ENCODE measurements around the gene NINL. TPM values are rescaled to one million over a fixed set of nuclear protein-coding genes. Genes with fewer than 3 reads are reported as not detected.

The NINL gene
- total RNA-seq, 4 donors from 2014 or later = 3.1 to 9.7 (median 5.7) TPM

- Histone ChIP-seq H3K27me3 (no peaks in the 10 kb centered on the region), H3K27ac (no peak overlapping the region), H3K9me3 (no peaks in the 10 kb centered on the region), H3K4me1 (no peaks in the 10 kb centered on the region), H3K4me3 (no peak overlapping the region), H3K36me3 (no peaks in the 10 kb centered on the region)
- in situ Hi-C loops (cut with MboI; ENCODE audit: low pct_ligation_motif_present in 1 of 4, low pct_unique_long_range_greater_than_20kb in 1 of 4, low sequenced_read_pairs in 3 of 4) (loop anchor here in 1 of 4 donors (25.0 kb wide), 1 partner anchor 91 kb away; no protein-coding TSS in a partner anchor), intact Hi-C loops (cut with DNase I; ENCODE audit: low total_unique reads) (no loop called here)
- 83 to 94% methylated on average over 3 to 7 of the region's 7 CpGs for WGBS, 2 donors (ENCODE audit: low coverage in 1 of 2)
- no peak for DNase-seq
- TF ChIP-seq POLR2AphosphoS5 (IDR thresholded peaks at IDR 0.05) = no peak
- TF ChIP-seq, protein P1, sequence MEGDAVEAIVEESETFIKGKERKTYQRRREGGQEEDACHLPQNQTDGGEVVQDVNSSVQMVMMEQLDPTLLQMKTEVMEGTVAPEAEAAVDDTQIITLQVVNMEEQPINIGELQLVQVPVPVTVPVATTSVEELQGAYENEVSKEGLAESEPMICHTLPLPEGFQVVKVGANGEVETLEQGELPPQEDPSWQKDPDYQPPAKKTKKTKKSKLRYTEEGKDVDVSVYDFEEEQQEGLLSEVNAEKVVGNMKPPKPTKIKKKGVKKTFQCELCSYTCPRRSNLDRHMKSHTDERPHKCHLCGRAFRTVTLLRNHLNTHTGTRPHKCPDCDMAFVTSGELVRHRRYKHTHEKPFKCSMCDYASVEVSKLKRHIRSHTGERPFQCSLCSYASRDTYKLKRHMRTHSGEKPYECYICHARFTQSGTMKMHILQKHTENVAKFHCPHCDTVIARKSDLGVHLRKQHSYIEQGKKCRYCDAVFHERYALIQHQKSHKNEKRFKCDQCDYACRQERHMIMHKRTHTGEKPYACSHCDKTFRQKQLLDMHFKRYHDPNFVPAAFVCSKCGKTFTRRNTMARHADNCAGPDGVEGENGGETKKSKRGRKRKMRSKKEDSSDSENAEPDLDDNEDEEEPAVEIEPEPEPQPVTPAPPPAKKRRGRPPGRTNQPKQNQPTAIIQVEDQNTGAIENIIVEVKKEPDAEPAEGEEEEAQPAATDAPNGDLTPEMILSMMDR (IDR thresholded peaks at IDR 0.05) = no peak
- no peak for TF ChIP-seq EP300 (IDR thresholded peaks at IDR 0.05; ENCODE audit: low read depth)
- no peak for TF ChIP-seq POLR2A (IDR thresholded peaks at IDR 0.05)
These were observed 114.3 kb downstream of the NINL start for GRCh38 chr20:25471020-25471419.

DNA sequence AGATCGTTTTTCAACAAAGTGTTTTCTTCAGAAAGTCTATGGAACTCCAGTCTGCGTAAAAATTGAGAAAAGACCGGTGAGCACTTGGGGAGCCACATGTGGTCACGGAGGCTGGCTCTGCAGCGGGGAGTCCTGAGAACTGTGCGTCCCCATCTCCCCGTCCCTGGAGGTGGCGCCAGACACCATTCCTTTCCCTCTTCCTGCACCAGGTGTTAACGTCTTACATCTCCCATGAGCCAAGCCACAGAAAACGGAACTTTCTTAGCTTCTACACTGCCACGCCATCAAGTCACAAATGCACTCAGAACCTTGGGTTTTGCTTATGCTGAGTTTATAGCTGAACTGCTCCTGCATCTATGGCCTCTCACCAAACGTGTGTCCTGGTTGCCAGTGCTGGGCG, 115.3 kb downstream of the NINL start:
- H3K9me3 ChIP-seq = no peaks in the 10 kb centered on the region
- H3K27me3 ChIP-seq = no peaks in the 10 kb centered on the region
- no peak overlapping the region for H3K4me3 ChIP-seq
- H3K36me3 ChIP-seq = no peaks in the 10 kb centered on the region
- intact Hi-C loops (cut with DNase I; ENCODE audit: low total_unique reads) (no loop called here), in situ Hi-C loops (cut with MboI; ENCODE audit: low pct_ligation_motif_present in 1 of 4, low pct_unique_long_range_greater_than_20kb in 1 of 4, low sequenced_read_pairs in 3 of 4) (loop anchor here in 1 of 4 donors (25.0 kb wide), 1 partner anchor 92 kb away; no protein-coding TSS in a partner anchor)
- TF ChIP-seq, protein P1 (IDR thresholded peaks at IDR 0.05) = peak; percentile 22 to 44 (median 37)
- no peak for TF ChIP-seq POLR2A (IDR thresholded peaks at IDR 0.05)
- H3K27ac ChIP-seq = no peak overlapping the region
- 0 to 63% methylated on average over 1 to 13 of the region's 13 CpGs for WGBS, 2 donors (ENCODE audit: low coverage in 1 of 2)
- no peaks in the 10 kb centered on the region for H3K4me1 ChIP-seq
- peak; percentile 49 for DNase-seq

DNA sequence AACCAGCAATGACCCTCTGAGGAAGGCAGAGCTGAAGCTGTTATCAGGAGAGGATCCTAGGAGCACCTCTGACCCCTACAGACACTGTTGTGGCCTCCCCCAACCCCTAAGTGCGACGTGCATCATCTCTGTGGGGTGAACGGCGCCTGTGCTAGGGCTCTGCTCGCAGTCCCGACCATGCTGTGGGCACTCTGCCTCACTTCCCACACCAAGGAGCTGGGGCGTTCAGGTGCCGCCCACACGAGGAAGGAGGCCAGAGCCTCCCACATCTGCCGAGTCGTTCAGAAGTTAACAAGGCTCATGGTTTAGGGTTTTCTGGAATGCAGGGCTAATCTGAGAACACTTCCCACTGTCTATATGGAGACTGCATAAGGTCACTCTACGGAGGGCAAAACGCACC, 115.8 kb downstream of the NINL start:
- Histone ChIP-seq H3K27ac (no peak overlapping the region), H3K4me3 (no peak overlapping the region), H3K36me3 (no peaks in the 10 kb centered on the region), H3K9me3 (no peaks in the 10 kb centered on the region), H3K27me3 (no peaks in the 10 kb centered on the region), H3K4me1 (no peaks in the 10 kb centered on the region)
- TF ChIP-seq, protein P1 (IDR thresholded peaks at IDR 0.05) = no peak
- TF ChIP-seq POLR2AphosphoS5 (IDR thresholded peaks at IDR 0.05) (no peak), EP300 (IDR thresholded peaks at IDR 0.05; ENCODE audit: low read depth) (no peak)
- 87% methylated on average over 13 of the region's 13 CpGs; no CpG with 5 or more reads in 1 of the 2 donors for WGBS, 2 donors (ENCODE audit: low coverage in 1 of 2)
- in situ Hi-C loops (cut with MboI; ENCODE audit: low pct_ligation_motif_present in 1 of 4, low pct_unique_long_range_greater_than_20kb in 1 of 4, low sequenced_read_pairs in 3 of 4) (loop anchor here in 1 of 4 donors (25.0 kb wide), 1 partner anchor 93 kb away; no protein-coding TSS in a partner anchor), intact Hi-C loops (cut with DNase I; ENCODE audit: low total_unique reads) (no loop called here)
- DNase-seq = no peak

DNA sequence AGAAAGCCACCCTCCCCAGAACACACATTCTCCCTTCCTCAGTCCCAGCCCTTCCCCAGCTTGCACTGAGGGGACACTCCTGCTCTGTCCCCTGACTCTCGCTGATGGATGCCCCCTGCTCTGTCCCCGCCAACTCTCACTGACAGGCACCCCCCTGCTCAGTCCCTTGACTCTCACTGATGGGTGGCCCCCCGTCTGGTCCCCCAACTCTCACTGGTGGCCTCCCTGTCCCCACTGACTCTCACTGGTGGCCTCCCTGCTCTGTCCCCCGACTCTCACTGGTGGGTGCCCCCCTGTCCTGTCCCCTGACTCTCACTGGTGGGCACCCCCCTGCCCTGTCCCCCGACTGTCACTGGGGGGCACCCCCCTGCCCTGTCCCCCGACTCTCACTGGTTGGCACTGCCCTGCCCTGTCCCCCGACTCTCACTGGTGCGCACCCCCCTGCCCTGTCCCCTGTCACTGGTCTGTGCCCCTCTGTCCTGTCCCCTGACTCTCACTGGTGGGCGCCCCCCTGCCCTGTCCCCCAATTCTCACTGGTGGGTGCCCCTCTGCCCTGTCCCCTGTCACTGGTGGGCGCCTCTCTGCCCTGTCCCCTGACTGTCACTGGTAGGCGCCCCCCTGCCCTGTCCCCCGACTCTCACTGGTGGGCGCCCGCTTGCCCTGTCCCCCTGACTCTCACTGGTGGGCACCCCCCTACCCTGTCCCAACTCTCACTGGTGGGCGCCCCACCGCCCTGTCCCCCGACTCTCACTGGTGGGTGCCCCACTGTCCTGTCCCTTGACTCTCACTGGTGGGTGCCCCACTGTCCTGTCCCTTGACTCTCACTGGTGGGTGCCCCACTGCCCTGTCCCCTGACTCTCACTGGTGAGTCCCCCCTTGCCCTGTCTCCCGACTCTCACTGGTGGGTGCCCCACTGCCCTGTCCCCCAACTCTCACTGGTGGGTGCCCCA, 116.9 kb downstream of the NINL start:
- in situ Hi-C loops (cut with MboI; ENCODE audit: low pct_ligation_motif_present in 1 of 4, low pct_unique_long_range_greater_than_20kb in 1 of 4, low sequenced_read_pairs in 3 of 4) = loop anchor here in 1 of 4 donors (25.0 kb wide), 1 partner anchor 94 kb away; no protein-coding TSS in a partner anchor
- Histone ChIP-seq H3K9me3 (no peaks in the 10 kb centered on the region), H3K4me1 (no peaks in the 10 kb centered on the region), H3K4me3 (no peak overlapping the region), H3K36me3 (no peaks in the 10 kb centered on the region), H3K27ac (no peak overlapping the region), H3K27me3 (no peaks in the 10 kb centered on the region)
- DNase-seq = no peak
- intact Hi-C loops (cut with DNase I; ENCODE audit: low total_unique reads) = no loop called here
- 95 to 100% methylated on average over 2 to 18 of the region's 18 CpGs for WGBS, 2 donors (ENCODE audit: low coverage in 1 of 2)
- TF ChIP-seq EP300 (IDR thresholded peaks at IDR 0.05; ENCODE audit: low read depth) (no peak), POLR2A (IDR thresholded peaks at IDR 0.05) (no peak), POLR2AphosphoS5 (IDR thresholded peaks at IDR 0.05) (no peak)
- TF ChIP-seq, protein P1 (IDR thresholded peaks at IDR 0.05) = no peak
